ENCODE data around the gene DMD.

The DMD gene

DNA sequence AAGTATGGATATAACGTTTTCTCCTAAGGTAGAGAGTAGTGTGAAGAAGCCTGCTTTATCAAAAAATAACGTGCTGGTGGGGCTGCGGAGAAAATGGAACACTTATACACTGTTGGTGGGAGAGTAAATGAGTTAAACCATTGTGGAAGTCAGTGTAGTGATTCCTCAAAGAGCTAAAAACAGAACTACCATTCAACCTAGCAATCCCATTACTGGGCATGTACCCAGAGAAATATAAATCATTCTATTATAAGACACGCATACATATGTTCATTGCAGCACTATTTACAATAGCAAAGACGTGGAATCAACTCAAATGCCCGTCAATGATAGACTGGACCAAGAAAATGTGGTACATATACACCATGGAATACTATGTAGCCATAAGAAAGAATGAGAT is 196.4 kb downstream of the DMD start:
- no peak for DNase-seq

DNA sequence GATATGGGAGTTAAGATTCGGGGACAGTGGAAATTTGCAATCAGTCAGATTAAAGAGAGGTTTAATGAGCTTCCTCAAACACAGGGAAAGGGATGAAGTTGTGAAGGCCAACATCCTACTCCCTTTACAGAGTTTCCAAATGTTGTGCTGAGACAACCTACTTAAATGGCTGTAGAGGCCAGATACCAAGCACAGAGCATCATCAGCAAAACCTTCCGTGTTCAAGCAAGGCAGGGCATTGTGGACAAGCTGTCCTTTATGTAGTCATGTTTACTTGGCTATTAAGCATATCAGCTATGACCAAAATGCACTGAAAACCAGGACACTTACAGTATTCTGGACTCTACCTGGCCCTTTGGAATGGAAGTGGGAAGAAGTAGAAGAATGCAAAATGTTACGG is 197.3 kb downstream of the DMD start:
- no peak for DNase-seq

DNA sequence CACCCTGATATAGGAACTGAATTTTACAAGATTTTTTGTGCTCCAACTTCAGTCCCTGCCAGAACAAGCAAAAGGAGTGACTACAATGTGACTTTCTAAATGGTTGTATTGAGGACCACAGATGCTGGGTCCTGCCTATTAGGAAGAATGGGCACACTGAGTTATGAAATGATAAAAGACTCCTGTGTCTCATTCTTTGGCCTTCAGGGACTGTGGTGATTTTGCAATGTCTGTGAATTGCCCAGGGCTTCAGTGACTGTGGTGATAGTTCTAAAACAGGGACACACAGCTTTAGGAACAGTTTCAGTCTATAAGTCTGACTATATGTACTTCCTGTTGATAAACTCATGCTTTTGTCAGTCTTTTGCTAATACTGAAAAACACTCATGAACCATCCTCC is 210.2 kb downstream of the DMD start:
- no peak for DNase-seq

DNA sequence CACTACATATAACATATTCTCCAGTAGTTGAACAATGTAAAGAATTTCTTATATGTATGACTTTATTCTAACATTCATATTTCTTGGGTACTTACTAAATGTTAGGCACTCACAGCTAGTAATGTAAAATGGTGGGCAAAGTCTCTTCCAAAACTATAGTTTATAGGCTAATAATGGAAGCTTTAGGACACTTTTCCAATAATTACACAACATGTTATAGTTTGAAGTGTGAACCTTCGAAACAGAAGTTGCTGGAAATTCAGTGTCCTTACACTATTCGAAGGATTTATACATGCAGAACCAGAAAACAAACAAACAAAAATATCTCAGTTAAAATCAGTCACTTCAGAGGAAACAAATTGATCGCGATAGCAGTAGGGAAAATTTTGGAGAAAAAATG is 212.6 kb downstream of the DMD start:
- DNase-seq: no peak

DNA sequence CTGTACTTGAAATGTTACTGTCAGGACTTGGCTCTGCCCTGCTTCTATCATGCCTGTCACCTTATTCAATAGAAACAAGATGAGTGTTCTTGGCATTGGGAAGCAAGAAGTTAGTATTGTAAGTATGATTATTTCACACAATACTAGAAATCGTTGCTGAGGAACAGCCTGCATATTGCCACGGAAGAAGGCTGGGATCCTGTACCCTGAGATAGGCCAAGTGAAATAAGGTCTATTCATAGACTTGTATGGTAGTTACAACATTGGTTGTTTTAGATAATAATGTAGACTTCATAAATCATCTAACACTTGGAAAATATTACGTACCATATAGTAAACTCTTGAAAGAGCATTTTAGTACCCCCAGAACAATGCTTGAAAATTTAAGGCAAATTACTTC is 215.9 kb downstream of the DMD start:
- DNase-seq: no peak

DNA sequence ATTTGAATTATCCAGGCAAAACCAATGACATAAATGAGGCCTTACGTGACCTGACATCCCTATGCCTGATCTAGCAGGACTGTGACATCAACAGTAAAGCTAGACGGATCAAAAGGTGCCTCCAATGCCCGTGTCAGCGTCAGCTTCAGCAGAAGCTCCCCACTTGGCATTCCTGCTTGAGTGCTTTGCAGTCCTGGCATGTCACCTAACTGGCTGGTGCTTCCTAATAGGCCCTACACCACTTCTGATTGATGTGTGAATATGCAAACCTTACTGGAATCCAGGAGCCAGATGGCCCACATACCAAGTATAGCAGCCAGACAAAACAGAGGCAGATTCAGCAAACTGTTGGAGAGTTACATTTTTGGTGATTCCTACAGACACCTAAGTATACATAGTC is 224.2 kb downstream of the DMD start:
- DNase-seq: no peak

DNA sequence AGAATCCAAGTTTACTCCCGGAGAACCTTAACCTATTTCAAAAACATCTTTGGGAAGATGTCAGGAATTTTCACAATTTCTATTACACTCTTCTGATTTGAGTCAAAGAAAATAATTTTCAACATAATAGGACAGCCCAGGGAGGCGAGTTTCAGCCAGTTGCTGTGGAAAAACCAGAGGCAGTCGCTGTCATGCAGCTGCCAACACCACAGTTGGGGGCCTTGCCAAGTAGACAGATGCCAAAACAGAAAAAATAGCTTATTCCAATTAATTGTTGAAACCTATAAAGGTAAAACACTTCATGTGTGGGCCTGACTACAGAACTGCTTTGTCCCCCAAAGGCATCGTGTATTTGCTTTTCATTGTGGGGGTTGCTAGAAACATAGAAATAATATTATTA is 225.8 kb downstream of the DMD start:
- no peak for DNase-seq

DNA sequence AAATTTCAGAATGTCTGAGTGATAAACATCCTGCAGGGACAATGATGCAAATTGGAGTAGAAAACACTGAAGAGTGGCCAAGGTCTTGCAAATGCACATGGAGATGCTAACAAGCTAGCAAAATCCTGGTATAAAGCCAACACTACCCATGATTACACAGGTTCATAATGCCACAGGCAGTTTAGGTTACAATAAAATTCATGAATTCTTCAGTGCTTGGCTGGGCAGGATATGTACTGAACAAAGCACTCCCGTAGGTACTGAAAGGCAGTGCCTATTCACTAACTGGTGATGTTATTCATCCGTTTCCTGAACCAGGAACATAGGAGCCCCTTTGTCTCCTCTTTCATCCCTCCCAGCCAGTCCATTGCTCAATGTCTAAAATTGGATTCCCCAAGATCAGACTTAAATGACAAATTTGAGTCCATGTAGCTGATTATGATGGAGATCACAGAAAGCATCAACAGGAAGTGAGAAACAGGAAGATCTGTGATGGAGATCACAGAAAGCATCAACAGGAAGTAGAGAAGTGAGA is 244.5 kb downstream of the DMD start:
- DNase-seq: no peak

DNA sequence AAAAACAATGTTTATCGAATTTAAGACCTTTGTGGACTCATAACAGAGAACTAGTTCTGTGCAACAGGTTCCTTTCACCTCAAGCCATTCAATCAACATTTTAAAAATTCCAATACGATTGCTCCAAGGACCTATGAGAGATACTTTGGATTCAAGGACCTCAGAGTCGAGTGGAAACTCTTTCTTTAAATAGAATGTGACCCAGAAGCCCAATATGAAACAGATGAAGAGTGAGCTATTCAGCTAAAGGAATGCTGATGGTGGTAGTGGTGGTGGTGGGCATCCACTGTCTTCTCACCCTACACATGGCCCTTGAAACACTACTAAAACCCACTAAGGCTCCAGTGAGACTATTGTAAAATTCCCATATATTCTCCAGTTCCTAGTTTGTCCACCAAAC is 257.2 kb downstream of the DMD start:
- no peak for DNase-seq

DNA sequence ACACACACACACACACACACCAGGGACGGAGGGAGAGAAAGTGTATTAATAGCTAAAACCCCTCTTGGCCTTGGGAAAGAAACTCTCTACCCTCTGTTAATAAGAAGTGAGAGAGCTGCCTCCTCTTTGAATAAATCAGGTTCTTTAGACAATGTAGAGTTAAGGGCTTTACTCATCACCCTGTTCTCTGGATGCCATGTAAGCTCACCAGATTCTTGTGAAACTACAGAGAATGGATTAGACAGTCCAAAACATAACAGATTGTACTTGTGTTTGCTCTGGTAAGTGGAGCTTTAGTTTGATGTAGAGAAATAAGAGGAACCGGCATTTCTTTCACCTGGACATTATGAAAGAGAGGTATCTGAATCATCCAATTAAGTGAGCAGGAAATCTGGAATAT is 263.2 kb downstream of the DMD start:
- no peak for DNase-seq

DNA sequence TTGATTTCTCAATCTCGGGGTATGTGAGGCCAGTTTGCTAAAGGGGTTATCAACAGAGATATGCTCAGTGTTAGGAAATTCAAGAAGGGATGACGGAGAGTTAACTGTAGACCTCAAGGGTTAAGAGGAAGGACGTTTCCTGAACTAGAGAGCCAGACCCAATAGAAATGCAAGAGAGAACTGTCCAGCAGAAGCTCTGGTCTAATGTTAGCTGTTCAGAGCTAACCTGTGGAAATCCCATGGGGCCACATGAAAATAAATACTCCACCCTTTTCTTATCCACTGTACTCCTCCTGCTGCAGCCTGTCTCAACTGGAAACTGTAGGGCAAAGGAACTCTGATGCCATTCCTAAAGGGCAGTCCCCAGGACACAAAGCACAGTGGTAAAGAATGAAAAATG is 274.3 kb downstream of the DMD start:
- DNase-seq: no peak

DNA sequence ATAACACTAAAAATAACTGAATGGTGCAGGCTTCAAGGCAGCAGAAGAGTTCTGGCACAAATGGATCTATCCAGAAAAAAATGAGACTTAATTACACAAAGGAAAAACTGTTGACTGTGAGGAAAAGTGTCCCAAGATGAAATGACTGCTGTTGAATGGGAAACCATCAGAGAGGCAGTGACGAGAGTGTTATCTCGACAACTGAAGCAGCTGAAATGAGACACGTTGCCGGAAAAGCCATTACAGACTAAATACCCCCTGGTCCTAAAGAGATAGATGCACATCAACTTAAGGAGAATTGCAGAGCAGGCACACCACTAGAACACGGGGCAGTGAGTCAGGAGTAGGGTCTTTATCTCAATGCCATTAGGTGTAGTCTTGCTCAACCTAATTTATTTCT is 277.8 kb downstream of the DMD start:
- no peak for DNase-seq

DNA sequence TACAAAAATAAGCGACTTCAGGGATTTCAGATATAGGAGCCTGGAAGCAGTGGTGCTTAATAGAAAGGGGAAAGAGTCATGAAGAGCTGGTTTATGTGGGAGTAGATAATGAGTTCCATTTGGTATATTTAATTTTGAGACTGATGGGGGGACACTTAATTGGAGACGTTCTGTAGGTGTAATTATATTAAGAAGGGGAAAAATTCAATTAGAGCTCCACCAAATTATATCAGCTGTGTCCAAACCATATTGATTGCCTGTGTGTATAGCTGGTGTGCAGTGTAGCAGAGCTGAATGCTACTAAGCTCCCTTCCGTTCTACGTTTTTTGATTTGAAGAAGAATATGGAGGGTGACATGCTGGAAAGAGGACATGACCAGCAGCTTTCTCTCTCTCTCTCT is 282.3 kb downstream of the DMD start:
- DNase-seq: no peak

DNA sequence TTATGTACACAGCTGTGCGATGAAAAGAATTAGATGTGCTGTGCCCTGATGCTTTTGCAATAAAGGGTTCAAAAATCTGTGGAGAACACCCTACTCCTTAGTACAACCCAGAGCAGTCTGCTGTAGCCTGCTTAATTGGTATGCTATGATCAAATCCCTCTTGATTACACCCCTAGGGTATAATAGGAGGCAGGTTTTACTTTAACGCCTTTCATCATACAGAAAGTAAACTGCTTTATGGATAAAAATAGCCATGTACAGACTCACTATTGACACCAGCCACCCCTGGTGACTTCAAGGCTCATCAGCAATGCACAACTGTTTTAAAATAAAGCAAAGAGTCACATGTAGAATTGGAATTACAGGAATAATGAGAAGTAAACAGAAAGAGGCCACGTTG is 315.3 kb downstream of the DMD start:
- DNase-seq: no peak

DNA sequence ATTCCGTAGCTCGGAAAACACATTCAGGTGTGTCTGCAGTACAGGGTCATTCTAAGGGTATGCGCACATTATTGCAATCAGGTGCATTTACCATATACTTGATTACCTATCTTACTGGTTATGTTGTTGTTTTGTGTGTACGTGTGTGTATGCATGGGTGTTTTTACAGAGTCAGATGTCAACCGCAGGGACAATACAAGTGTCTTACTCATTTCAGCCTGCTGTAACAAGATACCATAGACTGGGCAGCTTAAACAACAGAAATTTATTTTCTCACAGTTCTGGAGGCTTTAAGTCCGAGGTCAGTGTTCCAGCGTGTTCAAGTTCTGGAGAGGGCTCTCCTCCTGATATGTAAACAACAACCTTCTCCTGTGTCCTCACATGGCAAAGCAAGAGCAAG is 316.7 kb downstream of the DMD start:
- no peak for DNase-seq

DNA sequence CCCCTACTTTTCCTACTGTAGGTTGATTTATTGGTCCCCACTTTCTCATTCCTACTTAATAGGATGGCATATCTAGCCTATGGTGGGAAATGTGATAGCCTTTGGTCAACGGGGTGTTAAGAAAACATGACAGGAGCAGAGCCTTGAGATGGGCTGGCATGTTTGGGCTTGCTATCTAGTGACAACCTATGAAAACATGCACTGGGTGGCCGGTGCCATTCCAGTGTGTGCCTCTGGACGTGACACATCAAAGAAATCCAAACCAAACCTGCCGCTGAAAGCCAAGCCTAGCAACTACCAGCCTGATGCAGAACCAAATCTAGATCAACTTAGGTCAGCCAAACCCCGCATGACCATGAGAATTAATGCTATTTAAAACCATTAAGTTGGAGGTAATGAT is 317.6 kb downstream of the DMD start:
- DNase-seq: no peak

DNA sequence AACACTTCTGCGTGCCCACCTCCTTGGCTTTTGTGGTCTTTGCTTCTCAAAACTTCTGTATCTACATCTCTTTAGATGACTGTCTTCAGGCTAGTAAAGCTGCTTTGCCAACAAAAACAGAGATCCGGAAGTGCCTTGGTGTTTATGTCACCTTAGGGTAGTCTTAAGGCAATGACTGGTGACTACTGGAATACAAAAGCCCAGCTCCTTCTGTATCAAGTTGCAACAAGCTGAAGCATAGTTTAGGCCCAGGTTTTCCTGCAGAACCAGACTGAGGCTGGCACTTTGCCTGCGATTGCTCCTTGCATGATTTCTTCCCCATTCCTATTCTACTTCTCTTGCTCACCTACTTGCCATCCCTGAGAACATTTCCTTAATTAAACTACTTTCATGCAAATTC is 333.8 kb downstream of the DMD start:
- DNase-seq: no peak

DNA sequence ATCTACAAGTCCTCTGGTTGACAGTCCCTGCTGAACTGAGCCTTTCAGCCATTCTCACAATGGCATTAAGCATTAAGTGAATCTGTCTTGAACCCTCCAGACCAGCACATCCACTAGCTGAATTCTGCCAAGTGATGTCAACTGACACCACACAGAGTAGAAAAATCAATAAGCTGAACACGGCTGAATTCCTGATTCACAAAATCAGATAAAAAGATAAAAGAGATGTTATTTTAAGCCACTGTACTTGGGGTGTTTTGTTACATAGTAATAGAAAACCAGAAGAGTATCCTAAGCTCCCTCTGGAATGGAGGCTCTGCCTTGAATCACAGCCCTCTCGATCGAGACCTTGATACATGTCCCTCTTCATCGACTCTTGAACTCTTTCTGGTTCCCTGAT is 336.5 kb downstream of the DMD start:
- DNase-seq: no peak

DNA sequence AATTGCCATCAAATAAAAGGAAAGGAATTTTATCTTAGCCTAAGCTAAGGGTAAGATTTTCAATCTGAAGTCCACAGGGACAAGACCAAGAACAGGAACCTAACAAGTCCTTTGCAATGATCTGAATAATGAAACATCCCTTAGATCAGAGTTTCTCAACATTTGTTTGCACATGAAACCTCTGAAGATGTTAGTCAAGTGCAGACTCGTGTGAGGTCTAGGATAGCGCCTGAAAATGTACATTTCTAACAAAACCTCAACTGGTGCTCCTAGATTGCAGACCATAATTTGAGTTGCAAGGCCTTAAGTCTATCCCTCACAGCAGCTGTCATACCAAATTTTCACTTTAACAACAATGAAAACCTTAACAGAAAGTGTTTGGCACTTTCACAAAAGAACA is 337.6 kb downstream of the DMD start:
- no peak for DNase-seq

DNA sequence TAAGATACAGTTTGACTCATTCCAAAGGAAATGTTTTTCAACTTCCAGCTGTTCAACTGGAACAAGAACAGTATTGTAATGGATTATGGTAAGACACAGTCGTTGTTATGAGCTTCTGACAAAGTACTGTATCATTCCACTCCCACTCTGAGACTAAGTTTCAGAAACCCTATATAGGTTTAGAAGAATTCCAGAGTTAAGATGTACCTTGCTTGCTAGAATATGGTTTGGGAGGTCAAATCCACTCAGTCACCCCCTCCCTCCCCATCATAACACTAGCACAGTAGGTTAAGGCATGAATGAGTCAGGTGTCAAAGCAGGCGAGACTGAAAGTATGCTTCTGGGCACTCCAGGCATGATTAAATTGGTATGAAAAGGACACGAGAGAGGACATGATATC is 339.7 kb downstream of the DMD start:
- DNase-seq: no peak

DNA sequence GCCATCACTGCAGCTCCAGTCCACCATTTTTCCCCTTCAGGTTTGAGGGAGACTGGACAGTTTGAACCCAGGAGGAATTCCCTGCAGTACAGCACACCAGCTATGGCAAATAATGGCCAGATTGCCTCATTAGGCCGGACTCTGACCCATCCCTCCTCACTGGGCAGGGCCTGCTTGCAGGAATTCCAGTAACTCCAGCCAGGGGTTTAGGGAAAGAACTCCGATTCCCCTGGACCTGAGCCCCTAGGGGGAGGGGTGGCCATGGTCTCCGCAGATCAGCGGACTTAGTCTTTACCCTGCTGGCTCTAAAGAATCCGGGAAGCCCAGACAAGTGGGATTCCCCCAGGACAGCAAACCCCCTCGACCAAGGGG is 342.8 kb downstream of the DMD start:
- no peak for DNase-seq

DNA sequence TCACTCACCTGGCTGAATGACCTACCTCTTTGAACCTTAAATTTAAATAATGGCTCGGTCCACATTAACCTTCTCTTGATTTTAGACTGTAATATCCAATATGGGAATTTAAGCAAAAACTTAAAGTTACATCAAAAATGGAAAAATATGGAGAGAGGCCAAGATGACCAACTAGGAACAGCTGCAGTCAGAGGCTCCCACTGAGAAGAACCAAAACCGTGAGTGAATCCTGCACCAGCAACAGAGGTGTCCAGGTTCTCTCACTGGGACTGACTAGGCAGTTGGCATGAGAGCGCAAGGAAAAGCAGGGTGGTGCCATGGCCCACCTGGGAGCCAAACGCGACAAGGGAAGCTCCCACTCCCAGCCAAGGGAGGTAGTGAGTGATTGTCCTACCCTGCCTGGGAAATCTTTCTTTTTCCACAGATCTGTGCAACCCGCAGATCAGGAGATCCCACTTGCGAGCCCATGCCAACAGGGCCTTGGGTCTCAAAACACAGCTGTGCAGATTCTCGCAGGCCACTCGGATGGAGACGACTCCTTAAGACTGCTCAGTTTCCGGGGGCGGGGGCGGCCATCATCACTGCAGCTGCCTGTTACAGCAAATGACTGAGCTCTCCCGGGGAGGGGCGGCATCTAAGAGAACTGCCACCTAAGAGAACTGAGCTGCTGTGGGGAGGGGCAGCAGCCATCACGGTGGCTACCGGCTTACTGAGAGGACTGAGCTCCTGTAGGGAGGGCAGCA is 343.4 kb downstream of the DMD start:
- DNase-seq: no peak

DNA sequence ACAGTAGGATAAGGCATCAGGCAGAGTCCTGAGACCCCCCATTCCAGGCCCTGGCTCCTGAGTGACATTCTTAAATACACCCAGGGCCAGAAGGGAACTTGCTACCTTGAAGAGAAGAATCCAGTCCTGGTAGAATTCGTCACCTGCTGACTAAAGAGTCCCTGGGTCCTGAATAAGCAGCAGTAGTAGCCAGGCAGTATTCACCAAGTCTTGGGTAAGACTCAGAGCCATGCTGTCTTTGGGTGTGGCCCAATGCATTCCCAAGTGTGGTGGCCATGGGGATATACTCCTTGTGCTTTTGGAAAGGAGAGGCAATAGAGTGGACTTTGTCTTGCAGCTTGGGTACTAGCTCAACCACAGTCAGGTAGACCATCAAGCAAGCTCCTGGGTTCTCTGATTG is 359.1 kb downstream of the DMD start:
- no peak for DNase-seq

DNA sequence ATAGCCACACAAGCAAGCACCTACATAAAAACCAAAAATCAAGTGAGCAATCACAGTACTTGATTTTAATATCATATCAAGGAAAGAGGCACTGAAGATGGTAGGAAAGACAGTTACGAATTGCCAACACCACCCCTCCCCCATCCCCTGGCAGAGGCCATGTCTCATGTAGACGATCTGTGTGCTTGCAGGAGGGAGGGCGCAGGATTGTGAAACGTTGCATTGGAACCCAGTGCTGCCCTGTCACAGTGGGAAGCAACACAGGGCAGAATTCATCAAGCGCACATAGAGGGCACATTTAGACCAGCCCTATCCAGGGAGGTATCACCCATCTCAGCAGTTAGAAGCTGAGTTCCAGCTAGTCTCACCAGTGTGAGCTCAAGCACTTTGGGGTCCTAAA is 359.8 kb downstream of the DMD start:
- no peak for DNase-seq

DNA sequence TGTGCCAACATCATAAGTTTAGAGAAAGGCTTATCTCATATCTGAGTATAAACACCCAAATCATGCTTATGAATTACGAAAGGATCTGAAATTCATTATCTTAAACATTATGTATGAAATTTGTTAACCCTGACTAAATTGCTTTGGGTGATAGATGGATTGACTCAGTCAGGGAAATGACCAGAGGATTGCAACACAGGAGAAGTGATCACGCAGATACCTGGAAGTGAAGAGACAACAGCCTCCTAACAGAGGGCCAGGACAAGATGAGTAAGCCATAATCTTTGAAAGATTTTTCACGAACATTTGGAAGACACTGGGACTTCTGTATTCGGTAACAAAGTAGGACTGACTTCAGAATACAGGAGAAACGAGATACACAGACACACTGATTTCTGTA is 363.4 kb downstream of the DMD start:
- DNase-seq: no peak

DNA sequence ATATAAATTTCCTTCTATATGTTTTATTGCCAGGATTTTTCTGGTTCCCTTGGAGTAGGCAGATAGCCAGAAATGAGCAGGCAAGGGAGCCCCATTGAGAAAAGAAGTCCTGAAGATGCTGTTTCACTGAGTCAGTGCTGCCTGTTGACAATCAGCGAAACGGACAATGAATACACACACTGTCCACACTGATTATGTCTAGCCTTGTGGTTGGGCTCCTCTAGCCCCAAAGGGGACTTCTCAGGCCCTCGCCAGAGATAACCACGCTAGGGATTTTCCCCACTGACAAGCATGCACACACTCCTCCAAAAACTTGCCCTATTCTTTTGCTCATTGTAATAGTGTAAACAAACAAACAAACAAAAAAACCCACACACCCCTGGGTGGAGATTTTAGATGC is 369.3 kb downstream of the DMD start:
- no peak for DNase-seq
